SK-N-SH (cell line): ENCODE measurements around the gene SLC49A3. TPM values are rescaled to one million over a fixed set of nuclear protein-coding genes. Genes with fewer than 3 reads are reported as not detected.

Experiments
- CTCF ChIA-PET: fragments of 300-600, 350-600 bp; formaldehyde crosslinking; extraction: SDS; loops from one replicate; lab custom pipeline; 2021; lab: Yijun Ruan, JAX
- POLR2A ChIA-PET: fragments of 350-600 bp; sonication (Branson Sonifier 250); formaldehyde crosslinking; extraction: SDS; loops from one replicate; lab custom pipeline; 2020; ENCODE audit warnings: antibody characterized with exemption, inconsistent platforms; lab: Yijun Ruan, JAX
- DNase-seq: peaks from one replicate; pipeline ENCODE4 v3.0.0; 2012
- H2AFZ ChIP-seq: fragments of 200-600 bp; sonication (generic); 2 replicates; pipeline ENCODE4 v1.8.1; 2016; ENCODE audit warnings: antibody characterized with exemption, mild to moderate bottlenecking, low read depth
- H3F3A ChIP-seq: fragments of 200-600 bp; sonication (generic); replicated peaks from 2 replicates; pipeline ENCODE3; 2016; ENCODE audit warnings: antibody characterized with exemption, mild to moderate bottlenecking; ENCODE audit not compliant: insufficient read depth
- H3K27ac ChIP-seq, 2 experiments: fragments of 200-500 bp in 1 of 2; fragments of 200-600 bp in 1 of 2; sonication (Bioruptor generic) in 1 of 2; sonication (generic), shearing (Covaris generic) in 1 of 2; 2 replicates each; pipeline versions ENCODE4 v1.5.1 to v1.6.1; 2014 to 2016; ENCODE audit warnings: low read depth in 2 of 2, inconsistent platforms in 1 of 2, low read length in 1 of 2, mild to moderate bottlenecking in 1 of 2, mixed read lengths in 1 of 2
- H3K27me3 ChIP-seq: fragments of 200-600 bp; sonication (generic), shearing (Covaris generic); 2 replicates; pipeline ENCODE4 v1.6.1; 2016; ENCODE audit warnings: mixed run types; ENCODE audit not compliant: insufficient read depth
- H3K36me3 ChIP-seq, 2 experiments: fragments of 200-500 bp in 1 of 2; fragments of 200-600 bp in 1 of 2; sonication (Bioruptor generic) in 1 of 2; sonication (generic) in 1 of 2; replicated peaks in 1 of 2; 2 replicates each; pipeline versions ENCODE3 to v1.5.1; 2014 to 2016; ENCODE audit warnings: low read length in 1 of 2, mild to moderate bottlenecking in 1 of 2; ENCODE audit not compliant: insufficient read depth in 2 of 2, control insufficient read depth in 1 of 2
- H3K4me1 ChIP-seq, 2 experiments: fragments of 200-500 bp in 1 of 2; fragments of 200-600 bp in 1 of 2; sonication (Bioruptor generic) in 1 of 2; sonication (generic), shearing (Covaris generic) in 1 of 2; 2 replicates each; pipeline versions ENCODE4 v1.5.1 to v1.6.1; 2014 to 2016; ENCODE audit warnings: low read depth in 1 of 2, low read length in 1 of 2, mixed run types in 1 of 2; ENCODE audit not compliant: insufficient read depth in 2 of 2, control insufficient read depth in 1 of 2
- H3K4me2 ChIP-seq: fragments of 200-600 bp; sonication (generic), shearing (Covaris generic); 2 replicates; pipeline ENCODE4 v1.6.1; 2017; ENCODE audit warnings: mixed run types
- H3K4me3 ChIP-seq, 2 experiments: fragments of 200-500 bp in 1 of 2; fragments of 200-600 bp in 1 of 2; sonication (Bioruptor generic) in 1 of 2; sonication (generic), shearing (Covaris generic) in 1 of 2; 2 replicates each; pipeline versions ENCODE4 v1.5.1 to v1.8.1; 2014 to 2016; ENCODE audit warnings: low read depth in 2 of 2, inconsistent platforms in 1 of 2, low read length in 1 of 2, mild to moderate bottlenecking in 1 of 2, mixed read lengths in 1 of 2, moderate library complexity in 1 of 2
- H3K79me2 ChIP-seq: fragments of 200-600 bp; sonication (generic); 2 replicates; pipeline ENCODE4 v1.8.1; 2017; ENCODE audit warnings: mild to moderate bottlenecking; ENCODE audit not compliant: insufficient read depth
- H3K9ac ChIP-seq: fragments of 200-600 bp; sonication (generic); 2 replicates; pipeline ENCODE4 v1.6.1; 2017; ENCODE audit warnings: mixed run types
- H3K9me2 ChIP-seq: fragments of 200-600 bp; sonication (generic); 2 replicates; pipeline ENCODE4 v1.6.1; 2017; ENCODE audit warnings: mixed run types
- H3K9me3 ChIP-seq: fragments of 200-600 bp; sonication (generic); 2 replicates; pipeline ENCODE4 v1.6.1; 2017; ENCODE audit warnings: mixed run types, mild to moderate bottlenecking, moderate library complexity
- H4K20me1 ChIP-seq: fragments of 200-600 bp; sonication (generic); 2 replicates; pipeline ENCODE4 v1.6.1; 2017; ENCODE audit warnings: mild to moderate bottlenecking, mixed run types; ENCODE audit not compliant: insufficient read depth
- ELF1 ChIP-seq: IDR thresholded peaks from 2 replicates; pipeline ENCODE4 v1.4.0; 2012
- FOXJ3 ChIP-seq: sonication (generic); formaldehyde crosslinking; IDR thresholded peaks from 2 replicates; pipeline ENCODE4 v1.5.1; 2020; ENCODE audit warnings: mild to moderate bottlenecking, missing genetic modification reagents
- GABPA ChIP-seq: IDR thresholded peaks from 2 replicates; pipeline ENCODE4 v1.4.0; 2012; ENCODE audit warnings: low read depth, mild to moderate bottlenecking
- JUND ChIP-seq: IDR thresholded peaks from 2 replicates; pipeline ENCODE4 v1.4.0; 2012
- MEF2A ChIP-seq: IDR thresholded peaks from 2 replicates; pipeline ENCODE4 v1.4.0; 2012; ENCODE audit warnings: low read depth, borderline replicate concordance
- NRF1 ChIP-seq: IDR thresholded peaks from 2 replicates; pipeline ENCODE4 v1.6.1; 2012; ENCODE audit warnings: low read depth, mild to moderate bottlenecking, low read length
- RFX5 ChIP-seq: IDR thresholded peaks from 2 replicates; pipeline ENCODE4 v1.6.1; 2012; ENCODE audit warnings: mild to moderate bottlenecking, improper control_type of control experiment, low read length
- SMC3 ChIP-seq: IDR thresholded peaks from 2 replicates; pipeline ENCODE4 v1.6.1; 2012; ENCODE audit warnings: low read depth, low read length, improper control_type of control experiment
- TCF12 ChIP-seq: IDR thresholded peaks from 2 replicates; pipeline ENCODE4 v1.4.0; 2012
- TEAD4 ChIP-seq: IDR thresholded peaks from 2 replicates; pipeline ENCODE4 v1.4.0; 2012; ENCODE audit warnings: mild to moderate bottlenecking, borderline replicate concordance; ENCODE audit not compliant: insufficient read depth
- USF1 ChIP-seq: IDR thresholded peaks from 2 replicates; pipeline ENCODE4 v1.4.0; 2012; ENCODE audit warnings: low read depth, borderline replicate concordance
- USF2 ChIP-seq: fragments of 150-350 bp; IDR thresholded peaks from 2 replicates; pipeline ENCODE4 v1.6.1; 2017; ENCODE audit warnings: antibody characterized with exemption, low read length, low read depth, borderline replicate concordance
- ZBTB33 ChIP-seq: IDR thresholded peaks from 2 replicates; pipeline ENCODE4 v1.4.0; 2012; ENCODE audit warnings: low read depth, borderline replicate concordance
- WGBS: methylation state at CpG from one replicate; pipeline ENCODE4 v1.1.6; 2017; ENCODE audit warnings: low lambda C conversion rate; 5-methylcytosine and 5-hydroxymethylcytosine counted together
- polyA plus RNA-seq, 3 experiments: library from polyadenylated mRNA; depleted of rRNA; stranded (reverse); fragments of >200 nt; gene quantifications; 2 replicates each; pipeline ENCODE4 v1.2.3, GENCODE V29; 2012

The SLC49A3 gene
- polyA plus RNA-seq, 1 of the 3 experiments (the other 2 are of a cell fraction): 0.05 TPM

GRCh38 chr4:725391-726234, 36.7 kb upstream of the SLC49A3 start:
- no peak overlapping the region for H3K4me3 ChIP-seq
- DNase-seq: no peak
- H2AFZ ChIP-seq: no peak overlapping the region
- peaks cover 80% of the 10 kb centered on the region for H3K79me2 ChIP-seq
- POLR2A ChIA-PET: no interaction called here
- peaks cover 1 to 3% of the 10 kb centered on the region in 2 experiments for H3K36me3 ChIP-seq
- CTCF ChIA-PET: interaction anchor here (1.4 to 2.1 kb wide), 2 partner anchors 17 kb away, joined by 10 read pairs; no protein-coding TSS in a partner anchor
- H3K27me3 ChIP-seq: no peaks in the 10 kb centered on the region
- no peaks in the 10 kb centered on the region for H3K9me2 ChIP-seq
- no peak overlapping the region for H3K27ac ChIP-seq
- TF ChIP-seq TCF12 (no peak), ELF1 (no peak), JUND (no peak), NRF1 (no peak), FOXJ3 (no peak), MEF2A (no peak), RFX5 (no peak), SMC3 (no peak), ZBTB33 (no peak), USF2 (no peak), GABPA (no peak), TEAD4 (no peak), USF1 (no peak)
- H3K9me3 ChIP-seq: no peaks in the 10 kb centered on the region
- 95% methylated on average over 19 of the region's 41 CpGs for WGBS
- no peak overlapping the region for H3K4me2 ChIP-seq
- H3F3A ChIP-seq: no peaks in the 10 kb centered on the region
- no peak overlapping the region for H3K9ac ChIP-seq
- peaks cover 0 to 11% of the 10 kb centered on the region in 2 experiments; a peak in 2 of 4 replicates for H3K4me1 ChIP-seq
- peaks cover 84% of the 10 kb centered on the region for H4K20me1 ChIP-seq
